HCT116 (cell line): ENCODE results near the gene SLC25A51. TPM values are rescaled to one million over a fixed set of nuclear protein-coding genes. Genes with fewer than 3 reads are reported as not detected.

Source experiments
- ATAC-seq: fragments of 200-7000 bp; cut with Tn5 transposase; 2 replicates; pipeline ENCODE4 v1.9.1; 2020; ENCODE audit warnings: mild to moderate bottlenecking, moderate library complexity
- BruUV-seq: library from RNA; stranded (reverse); fragments of 400-500 nt; replicated peaks from 2 replicates; lab custom pipeline; 2021; lab: Mats Ljungman, UMichigan
- CTCF ChIA-PET: fragments of 300-600 bp; sonication (Branson Sonifier 250); formaldehyde crosslinking; loops from one replicate; lab custom pipeline; 2021; ENCODE audit warnings: antibody characterized with exemption; lab: Charles Lee
- POLR2A ChIA-PET: fragments of 300-600, 350-600 bp; sonication (Branson Sonifier 250); formaldehyde crosslinking; loops from one replicate; lab custom pipeline; 2021; ENCODE audit warnings: antibody characterized with exemption; lab: Charles Lee
- RAD21 ChIA-PET, 2 experiments: fragments of 300-600 bp; sonication (Branson Sonifier 250); formaldehyde crosslinking; loops; one replicate each; lab custom pipeline; 2023; ENCODE audit warnings: low total read pairs in 2 of 2; ENCODE audit not compliant: uncharacterized antibody in 2 of 2, unreplicated experiment in 2 of 2, low non-redundant PET in 1 of 2; lab: Charles Lee
- DNase-seq: peaks from one replicate; pipeline ENCODE4 v3.0.0-alpha.2; 2010; ENCODE audit warnings: low read depth, low spot score
- H2AFZ ChIP-seq: fragments of 200-600 bp; shearing (Covaris generic), sonication (generic); 2 replicates; pipeline ENCODE4 v1.6.1; 2017; ENCODE audit warnings: low read depth, mixed run types, mixed read lengths, antibody characterized with exemption, low read length; ENCODE audit not compliant: poor library complexity, severe bottlenecking
- H3K27ac ChIP-seq: 2 replicates; pipeline ENCODE4 v1.5.1; 2012; ENCODE audit warnings: low read depth, low read length
- H3K27me3 ChIP-seq: fragments of 200-600 bp; sonication (generic); 2 replicates; pipeline ENCODE4 v1.6.1; 2016; ENCODE audit warnings: mixed run types, low read length, mixed read lengths; ENCODE audit not compliant: insufficient read depth
- H3K36me3 ChIP-seq, 2 experiments: fragments of 200-500 bp in 1 of 2; fragments of 200-600 bp in 1 of 2; sonication (Bioruptor generic) in 1 of 2; sonication (generic) in 1 of 2; 2 replicates each; pipeline versions ENCODE4 v1.5.1 to v1.6.1; 2014 to 2016; ENCODE audit warnings: low read length in 2 of 2, inconsistent platforms in 1 of 2, mixed read lengths in 1 of 2, mixed run types in 1 of 2; ENCODE audit not compliant: insufficient read depth in 2 of 2, control insufficient read depth in 1 of 2
- H3K4me1 ChIP-seq, 2 experiments: fragments of 200-600 bp in 1 of 2; sonication (generic) in 1 of 2; 2 replicates each; pipeline versions ENCODE4 v1.5.1 to v1.6.1; 2012 to 2017; ENCODE audit warnings: low read length in 2 of 2, inconsistent platforms in 1 of 2, mild to moderate bottlenecking in 1 of 2, mixed read lengths in 1 of 2, mixed run types in 1 of 2, moderate library complexity in 1 of 2; ENCODE audit not compliant: insufficient read depth in 2 of 2, control insufficient read depth in 1 of 2
- H3K4me2 ChIP-seq: fragments of 200-600 bp; sonication (generic); 2 replicates; pipeline ENCODE4 v1.6.1; 2017; ENCODE audit warnings: mixed run types, low read length, mixed read lengths
- H3K4me3 ChIP-seq, 2 experiments: fragments of 200-600 bp in 1 of 2; sonication (generic) in 1 of 2; replicated peaks in 1 of 2; 2 replicates each; pipeline ENCODE4 v1.5.1; 2011 to 2016; ENCODE audit warnings: low read length in 2 of 2, control low read depth in 1 of 2, low read depth in 1 of 2, mild to moderate bottlenecking in 1 of 2, mixed read lengths in 1 of 2, mixed run types in 1 of 2
- H3K79me2 ChIP-seq: fragments of 200-600 bp; sonication (generic); 2 replicates; pipeline ENCODE4 v1.6.1; 2017; ENCODE audit warnings: mild to moderate bottlenecking, mixed run types, low read length, moderate library complexity, mixed read lengths; ENCODE audit not compliant: insufficient read depth
- H3K9ac ChIP-seq: fragments of 200-600 bp; sonication (generic); 2 replicates; pipeline ENCODE4 v1.6.1; 2016; ENCODE audit warnings: low read length, mixed read lengths
- H3K9me2 ChIP-seq: fragments of 200-600 bp; sonication (generic), shearing (Covaris generic); 2 replicates; pipeline ENCODE4 v1.6.1; 2017; ENCODE audit warnings: mixed run types, mild to moderate bottlenecking, moderate library complexity; ENCODE audit not compliant: insufficient read depth
- H3K9me3 ChIP-seq, 2 experiments: fragments of 200-500 bp in 1 of 2; fragments of 200-600 bp in 1 of 2; sonication (Bioruptor generic) in 1 of 2; sonication (generic) in 1 of 2; 2 replicates each; pipeline ENCODE4 v1.6.1; 2014 to 2017; ENCODE audit warnings: low read length in 2 of 2, mixed read lengths in 2 of 2, inconsistent platforms in 1 of 2, low read depth in 1 of 2, mild to moderate bottlenecking in 1 of 2, mixed run types in 1 of 2, moderate library complexity in 1 of 2; ENCODE audit not compliant: control insufficient read depth in 1 of 2, insufficient read depth in 1 of 2
- H4K20me1 ChIP-seq: fragments of 200-600 bp; sonication (generic), shearing (Covaris generic); 2 replicates; pipeline ENCODE4 v1.6.1; 2017; ENCODE audit warnings: mixed run types, mild to moderate bottlenecking, moderate library complexity; ENCODE audit not compliant: insufficient read depth
- CBX3 ChIP-seq: IDR thresholded peaks from 2 replicates; pipeline ENCODE4 v1.6.1; 2012; ENCODE audit warnings: low read depth
- CTCF ChIP-seq, 3 experiments: fragments of 200-600 bp in 1 of 3; sonication (generic) in 1 of 3; IDR thresholded peaks in 2 of 3; conservative IDR thresholded peaks in 1 of 3; 2 replicates each; pipeline ENCODE4 v1.5.1; 2012 to 2017; ENCODE audit warnings: low read depth in 2 of 3, low read length in 2 of 3, antibody characterized with exemption in 1 of 3, borderline replicate concordance in 1 of 3, control low read depth in 1 of 3, mild to moderate bottlenecking in 1 of 3, mixed read lengths in 1 of 3, mixed run types in 1 of 3, moderate library complexity in 1 of 3; ENCODE audit not compliant: insufficient read depth in 1 of 3
- EGR1 ChIP-seq: IDR thresholded peaks from 2 replicates; pipeline ENCODE4 v1.6.1; 2012; ENCODE audit warnings: low read depth
- EZH2phosphoT487 ChIP-seq: fragments of 200-600 bp; IDR thresholded peaks from 2 replicates; pipeline ENCODE4 v1.6.1; 2018; ENCODE audit warnings: antibody characterized with exemption, borderline replicate concordance
- FOSL1 ChIP-seq: IDR thresholded peaks from 2 replicates; pipeline ENCODE4 v1.6.1; 2012; ENCODE audit warnings: low read depth
- MAX ChIP-seq: IDR thresholded peaks from 2 replicates; pipeline ENCODE4 v1.6.1; 2012
- POLR2AphosphoS5 ChIP-seq: IDR thresholded peaks from 2 replicates; pipeline ENCODE4 v1.6.1; 2011; ENCODE audit warnings: mild to moderate bottlenecking, low read depth, low read length, moderate library complexity
- RAD21 ChIP-seq: IDR thresholded peaks from 2 replicates; pipeline ENCODE4 v1.6.1; 2012; ENCODE audit warnings: low read depth, mild to moderate bottlenecking
- SP1 ChIP-seq: IDR thresholded peaks from 2 replicates; pipeline ENCODE4 v1.6.1; 2012; ENCODE audit warnings: low read depth
- SRF ChIP-seq: IDR thresholded peaks from 2 replicates; pipeline ENCODE4 v1.6.1; 2012; ENCODE audit warnings: low read depth
- ZFX ChIP-seq: fragments of 450-650 bp; IDR thresholded peaks from 2 replicates; pipeline ENCODE4 v1.6.1; 2017
- ZNF274 ChIP-seq: fragments of 200-500 bp; sonication (Bioruptor generic); IDR thresholded peaks from 2 replicates; pipeline ENCODE4 v1.6.1; 2014; ENCODE audit warnings: mild to moderate bottlenecking, low read depth, low read length, inconsistent platforms
- intact Hi-C: fragments of 100-400 bp; cut with micrococcal nuclease; formaldehyde crosslinking; loops from 2 replicates; pipeline ENCODE4 v1.10.0; 2022
- total RNA-seq: library from RNA; stranded (reverse); gene quantifications from one replicate; pipeline ENCODE4 v1.2.1, GENCODE V29; 2021; ENCODE audit not compliant: unreplicated experiment

The SLC25A51 gene
- total RNA-seq, 1 experiment from 2014 or later: 27.3 TPM

GRCh38 chr9:37880916-37881479, 22.9 kb downstream of the SLC25A51 start:
- no peaks in the 10 kb centered on the region for H4K20me1 ChIP-seq
- no TSS peak for BruUV-seq
- H3K4me3 ChIP-seq: no peak overlapping the region
- ChIA-PET POLR2A (no interaction called here), RAD21 (no interaction called here), CTCF (no interaction called here)
- no peaks in the 10 kb centered on the region for H3K79me2 ChIP-seq
- no peaks in the 10 kb centered on the region for H3K9me2 ChIP-seq
- no peak overlapping the region for H2AFZ ChIP-seq
- H3K36me3 ChIP-seq: peaks cover 0 to 13% of the 10 kb centered on the region in 2 experiments; a peak in 2 of 4 replicates
- H3K4me1 ChIP-seq: no peaks in the 10 kb centered on the region
- H3K4me2 ChIP-seq: no peak overlapping the region
- DNase-seq (no peak), ATAC-seq (no peak)
- H3K27me3 ChIP-seq: no peaks in the 10 kb centered on the region
- no peak overlapping the region for H3K27ac ChIP-seq
- intact Hi-C loops: no loop called here
- peaks cover 11 to 14% of the 10 kb centered on the region in 2 experiments; a peak in 2 of 4 replicates for H3K9me3 ChIP-seq
- TF ChIP-seq SP1 (no peak), ZFX (no peak), SRF (no peak), EGR1 (no peak), FOSL1 (no peak), ZNF274 (no peak), POLR2AphosphoS5 (no peak), RAD21 (no peak), CTCF (IDR thresholded peaks at IDR 0.05 in 2 of 3, conservative IDR thresholded peaks at IDR 0.05 in 1 of 3; ENCODE audit: borderline replicate concordance in 1 of 3, insufficient read depth in 1 of 3, low read depth in 2 of 3, low read length in 2 of 3) (no peak), CBX3 (no peak), MAX (no peak), EZH2phosphoT487 (no peak)
- H3K9ac ChIP-seq: no peak overlapping the region
